Dermis microvascular lymphatic vessel endothelial cell (primary cell): ENCODE data around the gene RGS19. TPM values are rescaled to one million over a fixed set of nuclear protein-coding genes. Genes with fewer than 3 reads are reported as not detected.
A peak's percentile ranks its signal among the peaks of the same experiment; 100 is the strongest.
"Not testable (repeated sequence)": the region's sequence is repeated elsewhere in the genome, so short reads cannot be mapped to it uniquely, and the experiment has no call there.

ENCODE experiments used
- DNase-seq, 2 donors: peaks; one replicate each; pipeline versions ENCODE4 v3.0.0 to v3.0.0-alpha.2; 2010; ENCODE audit warnings: low read depth in 2 of 2
- total RNA-seq: library from RNA; depleted of rRNA; stranded (reverse); fragments of >200 nt; gene quantifications from 2 replicates; pipeline ENCODE4 v1.2.1, GENCODE V29; 2014

Gene RGS19
- total RNA-seq, 1 donor from 2014 or later, result 12.8 TPM

- no peak for DNase-seq
Measured at GRCh38 chr20:64095455-64095854, 16.1 kb upstream of the RGS19 start.

GRCh38 chr20:64093013-64093503 lies 13.7 kb upstream of the RGS19 start:
- DNase-seq, result no peak

DNA sequence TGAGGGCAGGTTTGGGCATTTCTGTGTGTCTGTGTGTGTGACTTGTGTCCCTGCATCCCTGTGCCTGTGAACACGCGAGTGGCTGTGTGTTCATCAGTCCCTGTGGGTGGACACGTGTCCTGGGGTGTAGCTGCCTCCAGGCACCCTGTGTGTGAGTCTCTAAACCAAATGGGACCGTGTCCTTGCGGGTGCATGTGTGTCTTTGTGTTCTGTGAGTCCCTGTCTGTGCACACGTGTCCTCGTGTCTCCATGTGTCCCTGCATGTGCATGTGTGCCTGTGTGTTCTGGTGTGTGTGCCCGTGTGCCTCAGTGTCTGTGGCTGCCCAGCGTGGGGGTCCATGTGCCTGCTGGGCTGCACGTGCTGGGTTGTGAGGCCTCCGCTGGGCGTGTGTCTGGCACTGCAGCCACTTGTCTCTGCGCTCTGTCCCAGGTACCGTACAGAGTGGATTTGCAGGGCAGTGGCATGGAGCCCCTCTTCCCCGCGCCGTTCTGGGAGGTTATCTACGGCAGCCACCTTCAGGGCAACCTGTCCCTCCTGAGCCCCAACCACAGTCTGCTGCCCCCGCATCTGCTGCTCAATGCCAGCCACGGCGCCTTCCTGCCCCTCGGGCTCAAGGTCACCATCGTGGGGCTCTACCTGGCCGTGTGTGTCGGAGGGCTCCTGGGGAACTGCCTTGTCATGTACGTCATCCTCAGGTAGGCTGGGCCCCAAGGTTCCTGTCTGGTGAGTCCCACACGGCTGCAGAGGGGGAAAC lies 13.1 kb upstream of the RGS19 start:
- no peak for DNase-seq

- no peak for DNase-seq
Measured at GRCh38 chr20:64091770-64092169, 12.5 kb upstream of the RGS19 start.

DNA sequence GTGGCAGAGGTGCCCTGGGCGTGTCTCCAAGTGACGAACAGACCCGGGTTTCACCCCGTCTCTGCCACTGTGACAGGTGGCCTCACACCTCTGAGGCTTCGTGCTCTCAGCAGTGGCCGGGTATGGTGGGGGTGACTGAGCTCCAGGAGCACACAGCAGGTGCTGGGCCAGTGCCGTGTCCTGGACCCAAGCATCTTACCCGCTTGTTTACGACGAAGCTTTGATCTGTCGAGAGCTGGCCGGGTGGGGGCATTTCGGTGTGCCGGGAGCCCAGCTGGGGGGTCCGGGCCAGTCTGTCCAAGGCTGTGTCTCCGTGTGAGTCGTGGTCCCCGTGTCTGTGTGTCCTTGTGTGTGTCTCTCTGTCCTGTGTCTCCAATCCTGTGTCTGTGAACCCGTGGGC lies 12.0 kb upstream of the RGS19 start:
- DNase-seq, result no peak

GRCh38 chr20:64090165-64090564 lies 10.8 kb upstream of the RGS19 start:
- no peak for DNase-seq

- not testable (repeated sequence) for DNase-seq
Measured at GRCh38 chr20:64088586-64088985, 9.3 kb upstream of the RGS19 start.

GRCh38 chr20:64087226-64087825 lies 8.0 kb upstream of the RGS19 start:
- DNase-seq, result not testable (repeated sequence)

DNA sequence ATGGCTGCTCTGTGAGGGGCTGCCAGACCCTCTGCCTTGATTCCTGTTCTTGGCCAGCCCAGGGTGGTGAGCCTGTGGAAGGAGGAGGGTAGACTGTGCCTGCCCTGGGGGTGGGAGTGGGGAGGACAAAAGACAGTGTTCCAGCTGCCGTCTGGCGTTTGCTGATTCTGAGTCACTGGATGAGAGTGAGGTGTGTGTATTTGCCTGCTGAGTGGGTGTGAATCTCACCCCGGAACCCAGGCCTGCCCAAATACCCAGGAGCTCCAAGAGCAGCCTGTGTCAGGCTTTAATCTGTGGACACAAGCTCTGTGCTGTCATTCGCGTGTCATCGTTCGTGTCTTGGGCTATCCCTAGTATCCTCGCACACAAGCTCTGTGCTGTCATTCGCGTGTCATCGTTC lies 7.5 kb upstream of the RGS19 start:
- no peak for DNase-seq

DNA sequence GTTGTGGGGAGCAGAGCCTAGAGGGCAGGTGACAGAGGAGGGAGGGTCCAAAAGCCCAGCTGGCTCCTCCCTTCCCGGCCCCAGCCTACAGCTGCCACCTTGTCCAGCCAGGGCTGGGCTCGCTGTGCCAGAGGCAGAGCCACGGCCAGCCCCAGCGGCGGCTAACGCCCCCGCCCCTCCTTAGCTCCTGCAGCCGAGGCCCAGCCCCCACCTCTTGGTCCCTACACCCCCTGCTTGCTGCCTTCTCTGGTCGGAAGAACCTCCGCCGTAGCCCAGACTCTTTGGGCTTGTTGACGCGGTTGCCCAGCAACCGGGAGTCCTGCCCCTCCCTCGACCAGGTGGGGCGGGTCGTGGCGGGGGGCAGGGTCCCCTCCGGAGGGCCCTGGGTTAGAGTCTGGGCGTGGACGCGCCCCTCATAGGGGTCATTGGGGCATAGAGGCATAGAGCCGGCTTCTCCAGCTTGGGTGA lies 5.4 kb upstream of the RGS19 start:
- no peak for DNase-seq

DNA sequence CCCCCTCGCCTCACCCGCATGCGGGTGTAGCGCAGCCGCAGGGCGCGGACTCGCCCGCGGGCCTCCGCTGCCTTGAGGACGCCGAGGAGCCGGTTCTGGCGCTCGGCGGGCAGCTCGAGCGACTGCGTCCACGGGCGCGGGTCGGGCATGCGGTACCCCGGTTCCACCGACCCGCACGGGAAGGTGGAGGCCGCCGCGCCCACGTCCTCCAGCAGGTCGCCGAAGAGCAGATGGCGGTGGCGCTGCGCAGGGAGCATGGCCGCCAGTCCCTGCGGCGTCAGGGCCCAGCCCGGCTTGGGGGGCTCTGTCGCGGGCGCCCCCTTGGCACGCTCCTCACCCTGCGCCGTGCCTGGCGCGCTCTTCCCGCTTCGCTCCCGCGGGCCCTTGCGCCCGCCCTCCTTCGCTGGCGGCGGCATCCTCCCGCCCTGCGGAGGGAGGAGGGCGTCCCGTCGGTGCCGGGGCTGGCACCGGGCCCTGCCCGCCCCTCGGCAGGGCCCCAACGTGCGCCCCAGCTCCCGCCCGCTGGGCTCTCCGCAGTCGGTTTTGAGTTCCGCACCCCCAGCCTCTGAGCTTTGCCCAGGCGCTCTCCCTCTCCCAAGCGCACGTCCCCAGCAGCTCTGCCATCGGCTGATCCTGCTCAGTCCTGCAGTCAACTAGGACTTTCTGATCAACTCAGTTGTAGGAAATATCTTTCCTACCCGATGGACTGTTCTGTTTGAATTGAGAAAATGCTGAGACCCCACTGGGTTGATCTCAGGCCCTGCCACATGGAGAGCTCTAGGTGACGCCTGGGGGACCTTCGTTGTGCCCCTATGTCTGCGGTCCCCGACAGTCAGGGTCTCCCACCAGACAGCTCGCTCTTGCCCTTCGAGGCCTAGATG lies 4.7 kb upstream of the RGS19 start, which contains the start of gene LKAAEAR1:
Gene LKAAEAR1, minus strand, starts transcription at position 595 of the 881 bp plus-strand sequence. Its CDS starts 179 bp downstream, at position 416.
- no peak for DNase-seq

- peak; percentile 36 to 87 for DNase-seq
Measured at GRCh38 chr20:64083378-64083803, 4.1 kb upstream of the RGS19 start.

- DNase-seq, result no peak
Measured at GRCh38 chr20:64082820-64083377, 3.6 kb upstream of the RGS19 start.

GRCh38 chr20:64082126-64082731 lies 2.9 kb upstream of the RGS19 start:
- no peak for DNase-seq

- DNase-seq, result no peak
Measured at GRCh38 chr20:64081624-64081964, 2.3 kb upstream of the RGS19 start.

- DNase-seq, result no peak
Measured at GRCh38 chr20:64080813-64081623, 1.7 kb upstream of the RGS19 start.

DNA sequence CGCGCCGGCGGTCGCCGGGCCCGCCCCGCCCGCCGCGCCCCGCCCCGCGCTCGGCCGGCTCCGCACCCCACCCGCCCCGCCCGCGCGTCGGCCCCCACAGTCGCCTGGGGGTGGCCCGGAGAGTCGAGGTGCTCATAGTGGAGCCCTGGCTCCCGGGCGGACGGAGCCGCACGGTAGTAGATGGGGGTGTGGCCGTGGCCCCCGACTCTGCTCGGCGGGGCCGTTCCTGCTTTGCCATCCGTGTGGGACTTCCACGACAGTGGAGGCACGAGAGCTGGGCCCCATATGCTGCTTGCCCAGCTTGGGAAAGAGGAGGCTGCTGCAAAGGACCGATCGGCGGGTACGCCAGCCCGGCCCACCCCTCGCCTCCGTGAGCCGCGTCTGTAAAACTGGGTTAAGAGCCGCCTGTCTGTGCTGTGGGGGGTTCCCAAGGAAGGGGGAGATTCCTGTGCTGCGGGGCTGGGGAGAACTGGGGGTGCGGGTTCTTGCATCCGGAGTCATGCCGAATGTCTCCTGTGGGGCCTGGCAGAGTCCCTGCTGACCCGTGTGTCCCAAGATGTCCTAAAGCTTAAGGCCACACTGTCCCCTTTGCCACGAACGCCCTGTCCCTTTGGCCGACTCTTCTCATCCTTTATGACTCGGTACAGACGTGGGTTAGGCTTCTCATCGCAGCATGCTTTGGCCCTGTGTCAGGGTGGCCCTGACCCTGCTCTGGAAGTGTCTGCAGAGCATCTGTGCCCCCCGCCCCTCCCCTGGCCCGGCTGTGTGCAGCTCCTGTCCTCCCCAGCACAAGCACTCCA lies 895 bp upstream of the RGS19 start, which contains the start of gene OPRL1:
Gene OPRL1, plus strand, starts transcription at position 70 of the 800 bp plus-strand sequence. CDS start 12,639 bp downstream, outside the sequence.
- peak in 1 of 2 donors; percentile 32 for DNase-seq

GRCh38 chr20:64078934-64079272 lies 415 bp downstream of the RGS19 start:
- no peak for DNase-seq

DNA sequence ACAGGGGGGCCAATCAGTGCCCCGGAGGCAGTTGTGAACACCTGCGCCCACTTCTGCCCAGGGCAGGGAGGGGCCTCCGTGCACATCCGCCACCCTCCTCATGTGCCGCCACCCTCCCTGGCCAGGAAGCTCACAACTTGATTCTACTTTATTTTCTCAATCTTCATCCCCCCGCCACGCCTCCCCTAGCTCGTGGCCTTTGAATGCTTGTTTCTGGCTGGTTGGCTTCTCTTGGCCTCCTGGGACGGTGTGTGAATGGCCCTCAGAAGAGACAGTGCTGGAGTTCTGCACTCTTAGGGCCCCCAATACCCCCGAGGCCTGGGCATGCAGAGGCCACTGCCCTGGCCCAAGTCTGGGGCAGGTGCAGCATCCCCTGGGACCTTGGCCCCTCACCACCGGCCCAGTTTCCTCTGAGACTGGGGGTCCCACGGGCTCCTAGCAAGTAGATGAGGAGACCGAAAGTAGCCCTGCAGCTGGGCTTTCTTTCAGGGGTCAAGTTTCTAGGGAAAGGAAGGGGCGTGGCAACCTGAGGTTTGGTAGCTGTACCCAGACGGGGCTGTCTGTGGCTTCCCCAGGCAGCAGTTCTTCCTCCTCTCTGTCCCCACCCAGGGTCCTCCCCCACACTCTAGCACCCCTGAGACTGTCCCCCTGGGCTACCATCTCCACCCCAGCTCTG lies 1.3 kb downstream of the RGS19 start:
- DNase-seq, result no peak
